Left lobe of liver (tissue), 2 donors: ENCODE data around the gene EHBP1. TPM values are rescaled to one million over a fixed set of nuclear protein-coding genes. Genes with fewer than 3 reads are reported as not detected.

Experiments
- ATAC-seq: fragments of 200-7000 bp; cut with Tn5 transposase; one replicate; pipeline ENCODE4 v1.9.1; 2020; ENCODE audit warnings: mild to moderate bottlenecking, moderate library complexity
- DNase-seq: peaks from one replicate; pipeline ENCODE4 v3.0.0-alpha.2; 2020; ENCODE audit warnings: low spot score
- total RNA-seq: library from RNA; stranded (reverse); gene quantifications from one replicate; pipeline ENCODE4 v1.2.1, GENCODE V29; 2021
- donor health status: DM: no; HTN: no; CAD: no; lungs with moderate emphysema.
- donor health status: DM: no; HTN: yes; CAD: no.

EHBP1 gene
- total RNA-seq, 1 donor from 2014 or later = 50.0 TPM

DNA sequence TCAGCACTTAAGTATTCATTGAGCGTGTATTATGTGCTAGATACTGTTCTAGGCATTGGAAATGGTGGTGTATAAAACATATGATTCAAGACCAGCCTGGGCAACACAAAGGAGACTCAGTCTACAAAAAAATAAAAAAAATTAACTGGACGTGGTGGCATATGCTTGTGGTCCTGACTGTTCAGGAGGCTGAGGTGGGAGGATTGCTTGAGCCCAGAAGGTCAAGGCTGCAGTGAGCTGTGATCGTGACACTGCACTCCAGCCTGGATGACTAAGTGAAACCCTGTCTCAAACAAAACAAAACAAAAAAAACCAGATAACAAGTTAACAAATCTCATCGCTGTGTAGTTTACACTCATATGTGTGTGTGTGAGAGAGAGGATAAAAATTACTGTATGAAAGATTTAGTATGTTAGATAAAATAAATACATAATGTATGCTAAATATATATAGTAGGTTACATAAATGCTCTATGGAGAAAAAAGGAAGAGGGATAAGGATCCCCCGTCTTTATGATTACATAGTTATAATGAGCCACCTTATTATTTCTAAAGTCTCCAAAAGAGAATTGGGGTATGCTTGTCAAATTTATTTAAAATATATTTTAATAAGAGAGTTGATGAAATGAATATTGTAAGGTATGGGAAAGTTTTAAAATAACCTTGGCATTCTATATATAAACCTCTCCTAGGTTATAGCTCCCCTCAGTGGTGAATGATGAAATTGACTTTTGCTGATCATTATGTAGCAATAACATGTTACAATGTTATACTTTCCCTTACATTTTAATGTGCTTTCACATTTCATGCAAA, 69.2 kb downstream of the EHBP1 start:
- DNase-seq (no peak), ATAC-seq (peak; percentile 89)

DNA sequence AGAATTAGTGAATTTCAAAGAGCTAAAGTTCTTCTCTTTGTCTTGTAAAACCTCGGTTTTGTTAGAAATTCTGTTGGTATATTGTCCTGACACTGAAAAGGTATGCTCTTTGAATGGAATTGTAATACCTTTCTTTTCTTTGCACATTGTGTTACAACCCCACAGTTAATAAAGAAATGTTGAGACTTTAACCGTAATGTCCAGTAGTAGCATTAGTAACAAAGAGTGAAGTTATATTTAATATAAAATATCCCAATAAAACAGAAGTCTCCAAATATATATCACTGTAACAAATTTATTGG, 69.8 kb downstream of the EHBP1 start:
- ATAC-seq (peak; percentile 25), DNase-seq (no peak)

DNA sequence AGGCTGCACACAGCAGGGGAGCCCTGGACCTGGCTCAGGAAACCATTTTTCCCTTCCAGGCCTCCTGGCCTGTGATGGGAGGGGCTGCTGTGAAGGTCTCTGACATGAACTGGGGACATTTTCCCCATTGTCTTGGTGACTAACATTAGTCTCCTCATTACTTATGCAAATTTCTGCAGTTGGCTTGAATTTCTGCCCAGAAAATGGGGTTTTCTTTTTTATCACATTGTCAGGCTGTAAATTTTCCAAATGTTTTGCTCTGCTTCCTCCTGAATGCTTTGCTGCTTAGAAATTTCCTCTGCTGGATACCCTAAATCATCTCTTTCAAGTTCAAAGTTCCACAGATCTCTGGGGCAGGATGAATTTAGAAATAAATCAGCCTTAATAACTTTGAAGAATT, 78.2 kb downstream of the EHBP1 start:
- ATAC-seq = no peak
- DNase-seq = no peak

DNA sequence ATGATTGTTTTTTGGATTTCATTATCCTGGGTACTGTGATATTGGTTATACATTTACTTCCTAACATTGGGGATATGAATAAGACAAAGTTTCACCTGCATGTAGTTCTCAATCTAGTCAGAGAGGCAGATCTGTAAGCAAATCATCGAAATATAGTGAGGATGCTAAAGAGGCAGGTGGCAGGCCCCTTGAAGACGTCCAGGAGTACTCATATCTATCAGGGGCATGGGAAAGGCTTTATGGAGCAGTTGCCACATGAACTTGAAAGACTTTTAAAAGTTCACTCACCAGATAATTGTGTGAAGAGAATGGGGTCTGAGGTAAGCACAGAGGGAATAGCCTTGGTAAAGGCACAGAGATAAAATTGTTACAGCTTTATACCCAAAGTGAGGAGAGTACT, 78.8 kb downstream of the EHBP1 start:
- DNase-seq (no peak), ATAC-seq (no peak)

- DNase-seq (no peak), ATAC-seq (no peak)
Measured at GRCh38 chr2:62785216-62785615, 79.7 kb downstream of the EHBP1 start.

GRCh38 chr2:62785810-62786597, 80.5 kb downstream of the EHBP1 start:
- DNase-seq (no peak), ATAC-seq (peak; percentile 36)

DNA sequence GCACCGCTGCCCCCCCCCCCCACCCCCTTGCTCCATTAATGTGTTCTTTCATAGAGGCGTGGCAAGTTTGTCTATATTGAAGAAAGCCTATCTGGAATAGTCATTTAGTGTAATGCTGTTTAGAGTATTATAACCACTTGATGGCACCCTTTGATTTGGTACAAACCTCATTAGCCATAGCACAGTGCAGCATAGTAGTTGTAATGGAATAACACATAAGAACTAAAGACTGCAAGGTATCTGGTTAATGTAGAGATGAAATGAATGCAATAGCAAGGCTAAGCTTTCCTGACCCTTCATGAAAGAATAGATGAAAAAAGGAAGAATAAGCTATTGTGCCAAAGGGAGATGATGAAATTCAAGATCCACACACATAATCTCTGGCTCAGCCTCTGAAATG, 81.9 kb downstream of the EHBP1 start:
- DNase-seq (no peak), ATAC-seq (peak; percentile 78)

DNA sequence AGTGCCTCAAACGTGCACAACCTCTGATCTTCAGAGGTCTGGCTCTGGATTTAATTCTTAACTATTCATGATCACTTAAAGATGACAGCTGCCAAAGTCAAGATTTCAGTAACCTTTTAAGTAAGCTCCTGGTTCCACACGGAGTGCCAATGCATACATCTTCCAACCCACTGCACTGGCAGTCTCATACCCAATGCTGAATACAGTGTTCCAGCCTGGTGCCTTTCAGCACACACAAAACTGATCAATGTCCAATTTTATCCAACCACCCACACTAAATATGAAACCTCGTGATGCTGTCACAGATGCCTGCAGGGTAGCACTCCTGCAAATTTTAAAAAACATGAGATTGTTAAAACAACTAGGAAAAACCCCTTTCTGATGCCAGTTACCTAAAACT, 84.0 kb downstream of the EHBP1 start:
- ATAC-seq = peak; percentile 82
- DNase-seq = no peak

GRCh38 chr2:62789918-62790317, 84.4 kb downstream of the EHBP1 start:
- peak; percentile 7 for ATAC-seq

DNA sequence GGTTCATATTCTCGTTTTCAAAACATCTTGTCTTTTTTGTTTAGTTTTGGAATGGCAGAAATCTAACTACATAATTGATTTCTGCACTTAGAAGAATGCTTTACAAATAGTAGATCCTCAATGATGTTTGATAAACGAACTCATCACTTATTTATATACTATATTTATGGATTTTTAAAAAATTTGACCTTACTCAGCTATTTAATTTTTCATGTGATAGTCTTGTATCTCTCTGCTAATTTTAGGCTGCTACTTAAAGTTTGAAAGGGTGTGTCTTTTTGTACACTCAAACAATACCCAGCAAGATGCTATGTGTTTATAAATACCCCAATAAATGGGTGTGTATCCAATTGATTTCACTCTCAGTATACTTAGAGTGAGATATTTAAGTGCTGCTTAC, 86.9 kb downstream of the EHBP1 start:
- ATAC-seq (no peak), DNase-seq (no peak)

More at GRCh38 chr2:62789918-62790317, 84.4 kb downstream of the EHBP1 start:
- DNase-seq = no peak

- DNase-seq (no peak), ATAC-seq (no peak)
Measured at GRCh38 chr2:62793213-62793612, 87.7 kb downstream of the EHBP1 start.

DNA sequence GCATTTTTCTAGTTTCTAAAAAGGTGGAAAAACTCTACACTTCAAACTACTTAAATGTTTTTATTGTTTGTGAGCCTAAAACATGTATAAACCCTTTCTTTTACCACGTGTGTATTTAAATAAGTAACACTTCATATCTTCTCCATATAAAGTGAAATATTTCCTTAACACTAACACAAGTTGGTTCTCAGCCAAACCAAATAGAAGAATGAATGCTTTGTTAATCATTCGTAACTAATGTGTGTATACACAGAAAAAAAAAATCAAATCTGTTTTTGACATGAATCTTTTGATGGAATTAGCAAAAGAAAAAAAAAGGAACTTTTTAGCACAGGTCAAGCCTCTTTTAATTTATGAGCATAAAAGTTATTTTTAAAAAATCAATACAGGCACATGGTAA, 89.3 kb downstream of the EHBP1 start:
- DNase-seq (no peak), ATAC-seq (peak; percentile 57)

- no peak for DNase-seq
- ATAC-seq = no peak
Measured at GRCh38 chr2:62795341-62795740, 89.8 kb downstream of the EHBP1 start.

GRCh38 chr2:62797107-62797506, 91.6 kb downstream of the EHBP1 start:
- DNase-seq = no peak

DNA sequence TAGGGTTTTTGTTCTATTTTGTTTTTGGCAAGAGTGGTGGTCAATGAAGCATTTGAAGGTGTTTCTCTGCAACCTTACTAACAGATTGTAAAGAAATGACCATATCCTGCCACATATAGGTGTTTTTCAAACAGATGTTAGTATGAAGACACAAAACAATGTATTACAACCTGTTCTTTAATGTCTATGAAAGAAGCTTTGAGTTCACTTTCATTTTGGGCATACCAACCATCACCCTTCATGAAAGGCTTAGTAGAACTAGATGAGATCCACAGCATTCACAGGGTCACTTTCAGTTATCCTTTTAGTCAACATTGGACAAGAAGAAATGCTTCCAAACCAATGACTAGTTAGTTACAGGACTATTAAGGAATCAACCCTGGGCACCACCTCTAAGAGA, 95.1 kb downstream of the EHBP1 start:
- DNase-seq (no peak), ATAC-seq (no peak)

More at GRCh38 chr2:62797107-62797506, 91.6 kb downstream of the EHBP1 start:
- no peak for ATAC-seq

DNA sequence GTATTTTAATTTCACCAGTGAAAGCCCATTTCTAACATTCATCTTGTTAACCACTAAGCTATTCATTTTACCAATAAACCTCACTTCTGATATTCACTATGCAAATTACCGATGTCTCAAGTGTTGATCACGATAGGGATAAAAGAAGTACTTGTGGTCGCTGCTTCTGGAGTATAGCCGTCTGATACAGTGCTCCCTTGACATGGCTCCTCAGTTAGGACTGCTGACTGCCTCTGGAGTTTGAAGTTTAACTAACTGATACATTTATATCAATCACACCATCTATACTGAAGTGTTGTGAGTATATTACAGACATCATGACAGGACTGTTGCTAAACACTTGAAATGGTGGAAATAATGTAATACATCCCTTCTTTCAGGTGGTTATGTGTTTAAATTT, 95.6 kb downstream of the EHBP1 start:
- DNase-seq = no peak
- ATAC-seq = peak; percentile 19

DNA sequence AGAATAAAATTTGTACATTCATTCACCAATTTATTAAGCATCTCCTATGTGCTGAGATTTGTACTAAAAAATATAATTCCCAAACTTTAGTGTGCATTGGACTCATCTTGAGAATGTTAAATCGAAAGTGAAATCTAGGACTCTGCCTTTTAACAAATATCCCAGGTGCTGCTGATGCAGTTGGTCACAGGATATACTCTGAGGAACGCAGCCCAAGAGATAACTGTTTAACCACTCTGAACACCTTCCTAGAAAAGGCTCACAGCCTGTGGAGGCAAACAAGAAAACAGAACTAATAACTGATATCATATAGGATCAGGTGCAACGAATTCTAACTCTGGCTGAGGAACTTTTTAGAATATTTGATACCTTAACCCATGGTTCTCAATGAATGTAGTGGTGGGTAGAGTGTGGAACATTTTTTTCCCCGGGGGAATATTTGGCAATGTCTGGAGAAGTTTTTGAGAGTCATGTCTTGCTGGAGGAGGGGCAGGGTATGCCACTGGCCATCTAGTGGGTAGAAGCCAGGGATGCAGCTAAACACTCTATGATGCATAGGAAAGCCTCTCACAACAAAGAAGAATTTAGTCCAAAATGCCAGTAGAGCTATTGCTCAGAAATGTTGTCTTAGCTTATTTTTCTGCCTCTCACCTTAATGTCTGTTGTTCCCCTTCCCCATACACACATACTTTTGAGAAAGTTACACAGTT, 96.5 kb downstream of the EHBP1 start:
- ATAC-seq (peak; percentile 59), DNase-seq (no peak)

- no peak for DNase-seq
- no peak for ATAC-seq
Measured at GRCh38 chr2:62803961-62804360, 98.4 kb downstream of the EHBP1 start.

DNA sequence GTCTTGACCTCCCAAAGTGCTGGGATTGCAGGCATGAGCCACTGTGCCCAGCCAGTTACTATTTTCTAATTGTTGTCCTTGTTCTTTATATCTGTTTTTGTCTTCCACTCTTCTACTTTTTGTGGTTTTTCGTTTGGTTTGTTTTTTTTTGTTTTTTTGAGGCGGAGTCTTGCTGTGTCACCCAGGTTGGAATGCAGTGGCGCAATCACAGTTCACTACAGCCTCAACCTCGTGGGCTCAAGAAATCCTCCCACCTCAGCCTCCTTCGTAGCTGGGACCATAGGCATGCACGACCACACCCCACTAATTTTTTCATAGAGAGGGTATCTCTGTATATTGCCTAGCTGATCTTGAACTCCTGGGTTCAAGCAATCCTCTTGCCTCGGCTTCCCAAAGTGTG, 100.7 kb downstream of the EHBP1 start:
- DNase-seq = no peak
- no peak for ATAC-seq

- ATAC-seq = no peak
Measured at GRCh38 chr2:62808554-62808953, 103.0 kb downstream of the EHBP1 start.

GRCh38 chr2:62811086-62811485, 105.6 kb downstream of the EHBP1 start:
- DNase-seq (no peak), ATAC-seq (no peak)

More at GRCh38 chr2:62808554-62808953, 103.0 kb downstream of the EHBP1 start:
- DNase-seq = no peak

DNA sequence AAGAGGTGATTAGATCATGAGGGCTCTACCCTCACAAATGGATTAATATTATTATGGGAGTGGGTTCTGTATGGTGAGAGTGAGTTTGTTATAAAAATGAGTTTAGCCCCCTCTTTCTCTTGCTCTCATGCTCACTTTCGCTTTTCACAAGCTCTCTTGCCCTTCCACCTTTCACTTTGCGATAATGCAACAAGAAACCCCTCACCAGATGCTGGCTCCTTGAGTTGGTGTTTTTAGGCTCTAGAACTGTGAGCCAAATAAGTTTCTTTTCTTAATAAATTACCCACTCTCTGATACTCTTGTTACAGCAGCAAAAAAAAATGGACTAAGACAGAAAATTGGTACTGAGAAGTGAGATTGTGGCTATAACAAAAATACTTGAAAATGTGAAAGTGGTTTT, 106.5 kb downstream of the EHBP1 start:
- DNase-seq = no peak
- ATAC-seq = no peak
